T follicular helper cell (primary cell): ENCODE data around the gene FAM43A.

ENCODE experiments used
- DNase-seq: peaks from one replicate; pipeline ENCODE4 v3.0.0-alpha.2; 2020; ENCODE audit warnings: low read depth

FAM43A gene

GRCh38 chr3:194711286-194711685 is 25.6 kb downstream of the FAM43A start:
- DNase-seq: no peak

GRCh38 chr3:194711913-194712312 is 26.2 kb downstream of the FAM43A start:
- no peak for DNase-seq

- no peak for DNase-seq
Measured at GRCh38 chr3:194713299-194714136, 27.8 kb downstream of the FAM43A start.

- DNase-seq: no peak
Measured at GRCh38 chr3:194714137-194714455, 28.4 kb downstream of the FAM43A start.

GRCh38 chr3:194714564-194714963 is 28.9 kb downstream of the FAM43A start:
- no peak for DNase-seq

- no peak for DNase-seq
Measured at GRCh38 chr3:194715022-194715800, 29.5 kb downstream of the FAM43A start.

- no peak for DNase-seq
Measured at GRCh38 chr3:194718079-194718478, 32.4 kb downstream of the FAM43A start.

GRCh38 chr3:194720048-194720447 is 34.4 kb downstream of the FAM43A start:
- no peak for DNase-seq

GRCh38 chr3:194723846-194724618 is 38.3 kb downstream of the FAM43A start:
- DNase-seq: no peak

GRCh38 chr3:194725346-194725745 is 39.7 kb downstream of the FAM43A start:
- no peak for DNase-seq

- no peak for DNase-seq
Measured at GRCh38 chr3:194727435-194728128, 41.9 kb downstream of the FAM43A start.

- DNase-seq: no peak
Measured at GRCh38 chr3:194728986-194729385, 43.3 kb downstream of the FAM43A start.

GRCh38 chr3:194730365-194730764 is 44.7 kb downstream of the FAM43A start:
- no peak for DNase-seq

GRCh38 chr3:194731506-194732073 is 45.9 kb downstream of the FAM43A start:
- DNase-seq: no peak

GRCh38 chr3:194732617-194733016 is 46.9 kb downstream of the FAM43A start:
- no peak for DNase-seq

- no peak for DNase-seq
Measured at GRCh38 chr3:194736277-194736895, 50.7 kb downstream of the FAM43A start.

- no peak for DNase-seq
Measured at GRCh38 chr3:194736896-194737600, 51.4 kb downstream of the FAM43A start.
